ENCODE data around the gene SLX4IP. TPM values are rescaled to one million over a fixed set of nuclear protein-coding genes. Genes with fewer than 3 reads are reported as not detected.
A peak's percentile ranks its signal among the peaks of the same experiment; 100 is the strongest.

SLX4IP gene
- total and polyA plus RNA-seq, 2 donors (not counting 3 experiments of a cell fraction or from before 2014, with no cell fraction given), result 1.9 to 4.5 TPM

DNA sequence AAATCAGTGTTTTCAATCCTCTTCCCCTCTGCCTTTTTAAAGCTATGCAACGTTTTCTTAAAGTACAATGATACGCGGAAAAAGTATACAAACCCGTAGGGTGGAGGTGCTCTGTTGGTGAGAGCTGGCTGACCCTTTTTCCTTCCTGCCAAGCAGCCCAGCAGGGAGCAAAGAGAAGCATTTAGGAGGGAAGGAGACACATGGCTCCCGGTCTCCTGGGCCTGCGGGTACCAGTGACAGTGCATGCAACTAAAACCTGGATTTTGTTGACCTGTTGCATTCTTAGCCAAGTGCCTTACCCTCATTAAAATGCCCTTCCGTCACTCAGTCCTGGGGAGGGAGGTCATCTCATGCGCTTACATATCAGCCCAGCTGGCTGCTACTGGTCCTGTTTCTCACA, 87.2 kb downstream of the SLX4IP start:
- peak; percentile 30 for DNase-seq (ENCODE audit: low read depth, low spot score)
- H3K79me2 ChIP-seq (ENCODE audit: control insufficient read depth, insufficient read depth, low read length), result no peaks in the 10 kb centered on the region
- no peak overlapping the region for H3K27ac ChIP-seq (ENCODE audit: insufficient read depth, low read depth, low read length)
- no peaks in the 10 kb centered on the region for H3K27me3 ChIP-seq (ENCODE audit: control insufficient read depth in 2 of 2, insufficient read depth in 2 of 2, low read length in 2 of 2)
- H3K4me2 ChIP-seq (ENCODE audit: insufficient read depth, low read length), result peak overlapping the region; percentile 44
- H3K9ac ChIP-seq (replicated peaks; ENCODE audit: extremely low read depth, insufficient read depth, low read length), result no peak overlapping the region
- BruUV-seq (replicated peaks), result no TSS peak
- H2AFZ ChIP-seq (ENCODE audit: low read depth, low read length), result no peak overlapping the region
- CTCF ChIA-PET, result interaction anchor here (1.8 to 2.4 kb wide), 3 partner anchors 10 to 30 kb away, joined by 9 to 11 read pairs (median 10); no protein-coding TSS in a partner anchor
- no peak for FAIRE-seq
- POLR2A ChIA-PET, result no interaction called here
- no peak overlapping the region for H3K4me3 ChIP-seq (replicated peaks in 1 of 3; ENCODE audit: insufficient read depth in 1 of 3, low read depth in 1 of 3, low read length in 3 of 3)
- H3K9me3 ChIP-seq (replicated peaks; ENCODE audit: control insufficient read depth, insufficient read depth, low read length), result no peaks in the 10 kb centered on the region
- dilution Hi-C loops (cut with MboI; ENCODE audit: extremely low pct_ligation_motif_present, low sequenced_read_pairs), result no loop called here
- no peaks in the 10 kb centered on the region for H3K9me1 ChIP-seq (replicated peaks; ENCODE audit: control insufficient read depth, extremely low read depth, insufficient read depth, low read length)
- H4K20me1 ChIP-seq (replicated peaks; ENCODE audit: control insufficient read depth, extremely low read depth, insufficient read depth, low read length), result no peaks in the 10 kb centered on the region
- intact Hi-C loops (cut with micrococcal nuclease), result loop anchor here (10.0 kb wide), 1 partner anchor 308 kb away; the partner anchor contains the start of gene SNAP25
- no peaks in the 10 kb centered on the region for H3K36me3 ChIP-seq (ENCODE audit: control insufficient read depth in 2 of 2, extremely low read depth in 1 of 2, insufficient read depth in 2 of 2, low read length in 2 of 2)
- H3K4me1 ChIP-seq (ENCODE audit: control insufficient read depth, extremely low read depth, insufficient read depth, low read length), result peaks cover 28% of the 10 kb centered on the region
- TF ChIP-seq, protein P1, sequence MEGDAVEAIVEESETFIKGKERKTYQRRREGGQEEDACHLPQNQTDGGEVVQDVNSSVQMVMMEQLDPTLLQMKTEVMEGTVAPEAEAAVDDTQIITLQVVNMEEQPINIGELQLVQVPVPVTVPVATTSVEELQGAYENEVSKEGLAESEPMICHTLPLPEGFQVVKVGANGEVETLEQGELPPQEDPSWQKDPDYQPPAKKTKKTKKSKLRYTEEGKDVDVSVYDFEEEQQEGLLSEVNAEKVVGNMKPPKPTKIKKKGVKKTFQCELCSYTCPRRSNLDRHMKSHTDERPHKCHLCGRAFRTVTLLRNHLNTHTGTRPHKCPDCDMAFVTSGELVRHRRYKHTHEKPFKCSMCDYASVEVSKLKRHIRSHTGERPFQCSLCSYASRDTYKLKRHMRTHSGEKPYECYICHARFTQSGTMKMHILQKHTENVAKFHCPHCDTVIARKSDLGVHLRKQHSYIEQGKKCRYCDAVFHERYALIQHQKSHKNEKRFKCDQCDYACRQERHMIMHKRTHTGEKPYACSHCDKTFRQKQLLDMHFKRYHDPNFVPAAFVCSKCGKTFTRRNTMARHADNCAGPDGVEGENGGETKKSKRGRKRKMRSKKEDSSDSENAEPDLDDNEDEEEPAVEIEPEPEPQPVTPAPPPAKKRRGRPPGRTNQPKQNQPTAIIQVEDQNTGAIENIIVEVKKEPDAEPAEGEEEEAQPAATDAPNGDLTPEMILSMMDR (IDR thresholded peaks at IDR 0.05; ENCODE audit: extremely low read depth in 1 of 2, insufficient read depth in 1 of 2, low read depth in 1 of 2, low read length in 2 of 2), result no peak
- TF ChIP-seq POLR2AphosphoS5 (IDR thresholded peaks at IDR 0.05; ENCODE audit: insufficient read depth, low read depth, low read length) (no peak), POLR2A (IDR thresholded peaks at IDR 0.05; ENCODE audit: low read depth, low read length) (no peak), MYC (IDR thresholded peaks at IDR 0.05; ENCODE audit: low read depth, low read length) (no peak), EZH2 (IDR thresholded peaks at IDR 0.05; ENCODE audit: borderline replicate concordance, low read depth, low read length, severe bottlenecking) (no peak), GATA2 (IDR thresholded peaks at IDR 0.05; ENCODE audit: insufficient read depth, insufficient read length, low read depth, low read length) (no peak), FOS (IDR thresholded peaks at IDR 0.05; ENCODE audit: borderline replicate concordance, insufficient read depth, low read length) (no peak), JUN (IDR thresholded peaks at IDR 0.05; ENCODE audit: borderline replicate concordance, insufficient read depth, insufficient read length, low read depth) (no peak)
- TF ChIP-seq, protein P2, sequence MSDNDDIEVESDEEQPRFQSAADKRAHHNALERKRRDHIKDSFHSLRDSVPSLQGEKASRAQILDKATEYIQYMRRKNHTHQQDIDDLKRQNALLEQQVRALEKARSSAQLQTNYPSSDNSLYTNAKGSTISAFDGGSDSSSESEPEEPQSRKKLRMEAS (IDR thresholded peaks at IDR 0.05; ENCODE audit: insufficient read depth, insufficient read length), result no peak
